Skeletal muscle satellite cell (primary cell): ENCODE measurements around the gene AZIN2.
"Not testable (repeated sequence)": the region's sequence is repeated elsewhere in the genome, so short reads cannot be mapped to it uniquely, and the experiment has no call there.

Source experiments
- H3K27me3 ChIP-seq: 2 replicates; pipeline ENCODE4 v1.7.0; 2013; ENCODE audit warnings: low read length; ENCODE audit not compliant: control insufficient read depth, insufficient read depth
- H3K36me3 ChIP-seq: 2 replicates; pipeline ENCODE4 v1.7.0; 2013; ENCODE audit warnings: mild to moderate bottlenecking, control low read depth, low read length; ENCODE audit not compliant: insufficient read depth
- H3K4me1 ChIP-seq: 2 replicates; pipeline ENCODE4 v1.7.0; 2013; ENCODE audit warnings: low read length; ENCODE audit not compliant: control insufficient read depth, insufficient read depth
- H3K4me2 ChIP-seq: 2 replicates; pipeline ENCODE4 v1.7.0; 2013; ENCODE audit warnings: mild to moderate bottlenecking, low read length
- H3K4me3 ChIP-seq: 2 replicates; pipeline ENCODE4 v1.7.0; 2013; ENCODE audit warnings: low read length
- H3K9ac ChIP-seq: 2 replicates; pipeline ENCODE4 v1.7.0; 2013; ENCODE audit warnings: mild to moderate bottlenecking, low read depth, low read length, moderate library complexity
- H3K9me3 ChIP-seq: replicated peaks from 2 replicates; pipeline ENCODE4 v1.7.0; 2013; ENCODE audit warnings: mild to moderate bottlenecking, control low read depth, low read length

AZIN2 gene

GRCh38 chr1:33120436-33121231, 39.7 kb downstream of the AZIN2 start:
- no peak overlapping the region for H3K9ac ChIP-seq
- H3K4me1 ChIP-seq: no peaks in the 10 kb centered on the region
- no peaks in the 10 kb centered on the region for H3K36me3 ChIP-seq
- no peaks in the 10 kb centered on the region for H3K27me3 ChIP-seq
- no peak overlapping the region for H3K4me3 ChIP-seq
- H3K4me2 ChIP-seq: no peak overlapping the region
- H3K9me3 ChIP-seq: no peaks in the 10 kb centered on the region

DNA sequence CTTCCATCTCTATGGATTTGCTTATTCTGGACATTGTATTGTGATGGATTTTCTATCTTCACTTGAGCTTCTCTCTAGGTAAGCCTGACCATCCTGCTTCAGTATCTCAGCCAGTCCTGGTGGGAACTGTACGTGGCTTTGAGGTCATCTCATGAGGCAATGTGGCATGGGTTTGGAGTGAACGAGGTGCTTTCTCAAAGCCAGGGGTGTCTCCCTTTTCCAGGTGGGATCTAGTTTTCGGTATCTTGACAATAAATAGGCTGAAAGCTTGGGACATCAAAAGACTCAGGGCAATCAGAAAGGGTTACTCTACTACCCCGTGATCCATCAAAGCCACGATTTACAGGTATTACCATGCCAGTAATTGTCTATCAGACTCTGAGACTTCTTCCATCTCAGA, 40.8 kb downstream of the AZIN2 start:
- H3K36me3 ChIP-seq: no peaks in the 10 kb centered on the region
- no peak overlapping the region for H3K4me2 ChIP-seq
- H3K9me3 ChIP-seq: no peaks in the 10 kb centered on the region
- H3K27me3 ChIP-seq: no peaks in the 10 kb centered on the region
- no peak overlapping the region for H3K9ac ChIP-seq
- peaks cover 6% of the 10 kb centered on the region for H3K4me1 ChIP-seq
- no peak overlapping the region for H3K4me3 ChIP-seq

- Histone ChIP-seq H3K4me2 (no peak overlapping the region), H3K9me3 (no peaks in the 10 kb centered on the region), H3K36me3 (no peaks in the 10 kb centered on the region)
Observed at GRCh38 chr1:33122483-33123178, 41.7 kb downstream of the AZIN2 start.

GRCh38 chr1:33123266-33123665, 42.3 kb downstream of the AZIN2 start:
- H3K4me3 ChIP-seq: no peak overlapping the region
- no peak overlapping the region for H3K9ac ChIP-seq
- no peaks in the 10 kb centered on the region for H3K27me3 ChIP-seq

More at GRCh38 chr1:33122483-33123178, 41.7 kb downstream of the AZIN2 start:
- H3K4me1 ChIP-seq: peaks cover 6% of the 10 kb centered on the region
- H3K4me3 ChIP-seq: no peak overlapping the region
- H3K9ac ChIP-seq: no peak overlapping the region
- no peaks in the 10 kb centered on the region for H3K27me3 ChIP-seq

GRCh38 chr1:33124647-33125046, 43.7 kb downstream of the AZIN2 start:
- H3K4me3 ChIP-seq, H3K9ac ChIP-seq, H3K9me3 ChIP-seq, H3K4me2 ChIP-seq, H3K36me3 ChIP-seq, H3K27me3 ChIP-seq, H3K4me1 ChIP-seq: not testable (repeated sequence)

More at GRCh38 chr1:33123266-33123665, 42.3 kb downstream of the AZIN2 start:
- no peak overlapping the region for H3K4me2 ChIP-seq
- H3K36me3 ChIP-seq: no peaks in the 10 kb centered on the region
- H3K4me1 ChIP-seq: peaks cover 6% of the 10 kb centered on the region
- H3K9me3 ChIP-seq: no peaks in the 10 kb centered on the region

GRCh38 chr1:33126411-33127000, 45.6 kb downstream of the AZIN2 start:
- H3K4me2 ChIP-seq: peak overlapping the region; percentile 85
- peak overlapping the region; percentile 92 for H3K9ac ChIP-seq
- H3K27me3 ChIP-seq: no peaks in the 10 kb centered on the region
- H3K9me3 ChIP-seq: no peaks in the 10 kb centered on the region
- peaks cover 16% of the 10 kb centered on the region for H3K4me1 ChIP-seq
- peak overlapping the region; percentile 80 for H3K4me3 ChIP-seq
- H3K36me3 ChIP-seq: no peaks in the 10 kb centered on the region

GRCh38 chr1:33127001-33127823, 46.3 kb downstream of the AZIN2 start:
- peak overlapping the region; percentile 80 for H3K4me3 ChIP-seq
- peaks cover 16% of the 10 kb centered on the region for H3K4me1 ChIP-seq
- H3K4me2 ChIP-seq: peak overlapping the region; percentile 85
- no peaks in the 10 kb centered on the region for H3K9me3 ChIP-seq
- H3K36me3 ChIP-seq: no peaks in the 10 kb centered on the region
- peak overlapping the region; percentile 92 for H3K9ac ChIP-seq
- H3K27me3 ChIP-seq: no peaks in the 10 kb centered on the region

- H3K36me3 ChIP-seq: no peaks in the 10 kb centered on the region
- no peak overlapping the region for H3K4me3 ChIP-seq
- H3K27me3 ChIP-seq: no peaks in the 10 kb centered on the region
- no peaks in the 10 kb centered on the region for H3K9me3 ChIP-seq
- H3K4me1 ChIP-seq: peaks cover 16% of the 10 kb centered on the region
- no peak overlapping the region for H3K4me2 ChIP-seq
- H3K9ac ChIP-seq: no peak overlapping the region
Observed at GRCh38 chr1:33128781-33129180, 47.8 kb downstream of the AZIN2 start.

DNA sequence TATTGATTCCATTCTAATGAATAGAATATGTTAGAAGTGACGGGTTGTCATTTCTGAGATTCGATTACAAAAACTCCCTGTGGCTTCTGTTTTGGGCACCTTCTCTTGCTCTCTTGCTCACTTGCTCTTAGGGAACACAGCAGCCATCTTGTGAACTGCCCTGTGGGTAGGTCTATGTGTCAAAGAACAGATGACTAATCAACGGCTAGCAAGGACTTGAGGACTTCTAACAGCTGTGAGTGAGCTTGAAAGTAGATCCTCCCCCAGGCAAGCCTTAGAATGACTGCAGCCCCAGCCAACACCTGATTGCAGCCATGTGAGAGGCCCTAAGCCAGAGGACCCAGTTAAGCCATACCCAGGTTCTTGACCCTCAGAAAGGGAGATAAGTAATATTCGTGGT, 49.3 kb downstream of the AZIN2 start:
- Histone ChIP-seq H3K4me2 (no peak overlapping the region), H3K9ac (no peak overlapping the region), H3K4me1 (peaks cover 16% of the 10 kb centered on the region), H3K4me3 (no peak overlapping the region), H3K36me3 (no peaks in the 10 kb centered on the region), H3K27me3 (no peaks in the 10 kb centered on the region), H3K9me3 (no peaks in the 10 kb centered on the region)

DNA sequence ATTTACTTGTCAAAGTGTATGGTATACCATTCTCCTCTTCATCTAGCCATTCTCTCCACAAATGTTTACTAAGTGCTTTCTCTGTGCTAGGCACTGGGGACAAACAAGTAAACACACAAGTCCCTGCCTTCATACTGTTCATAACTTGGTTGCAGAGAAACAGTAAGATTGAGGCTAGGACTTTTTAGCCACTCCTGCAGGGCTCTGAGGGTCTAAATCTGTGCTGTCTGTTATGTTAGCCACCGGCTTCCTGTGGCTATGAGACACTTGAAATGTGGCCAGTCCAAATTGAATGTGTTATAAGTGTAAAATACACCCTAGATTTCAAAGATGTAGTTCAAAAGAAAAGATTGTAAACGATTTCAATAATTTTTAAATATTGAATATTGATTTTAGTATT, 50.2 kb downstream of the AZIN2 start:
- Histone ChIP-seq H3K9ac (no peak overlapping the region), H3K27me3 (no peaks in the 10 kb centered on the region), H3K4me2 (no peak overlapping the region), H3K4me3 (no peak overlapping the region), H3K36me3 (no peaks in the 10 kb centered on the region), H3K4me1 (peaks cover 13% of the 10 kb centered on the region), H3K9me3 (no peaks in the 10 kb centered on the region)

- H3K9ac ChIP-seq: no peak overlapping the region
- no peaks in the 10 kb centered on the region for H3K36me3 ChIP-seq
- no peak overlapping the region for H3K4me3 ChIP-seq
- no peak overlapping the region for H3K4me2 ChIP-seq
- H3K4me1 ChIP-seq: peaks cover 9% of the 10 kb centered on the region
- H3K27me3 ChIP-seq: no peaks in the 10 kb centered on the region
- no peaks in the 10 kb centered on the region for H3K9me3 ChIP-seq
Observed at GRCh38 chr1:33132549-33132948, 51.6 kb downstream of the AZIN2 start.
